ENCODE results near the gene NRP2.

DNA sequence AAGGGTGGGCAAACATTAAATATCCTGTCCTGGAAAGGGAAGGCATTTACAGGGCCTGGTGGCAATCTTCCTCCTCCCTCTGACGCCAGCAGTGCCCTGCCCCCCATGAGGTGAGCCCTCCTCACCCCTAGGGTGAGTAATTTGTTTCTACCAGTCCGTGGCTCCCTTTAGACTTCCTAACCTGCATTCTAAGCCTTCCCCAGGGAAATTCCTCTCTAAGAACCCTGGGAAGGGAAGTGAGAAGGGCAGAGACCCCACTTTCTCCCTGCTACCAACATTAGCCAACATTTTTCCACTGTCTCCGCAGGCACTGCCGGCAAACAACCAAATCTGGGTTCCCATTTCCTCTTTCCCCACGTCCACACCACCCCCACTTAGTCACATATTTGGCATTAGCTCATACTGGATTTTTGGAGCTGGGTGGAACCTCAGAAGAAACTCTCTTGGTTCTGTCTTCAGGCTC lies 69.3 kb downstream of the NRP2 start:
- TF ChIP-seq, protein P1, sequence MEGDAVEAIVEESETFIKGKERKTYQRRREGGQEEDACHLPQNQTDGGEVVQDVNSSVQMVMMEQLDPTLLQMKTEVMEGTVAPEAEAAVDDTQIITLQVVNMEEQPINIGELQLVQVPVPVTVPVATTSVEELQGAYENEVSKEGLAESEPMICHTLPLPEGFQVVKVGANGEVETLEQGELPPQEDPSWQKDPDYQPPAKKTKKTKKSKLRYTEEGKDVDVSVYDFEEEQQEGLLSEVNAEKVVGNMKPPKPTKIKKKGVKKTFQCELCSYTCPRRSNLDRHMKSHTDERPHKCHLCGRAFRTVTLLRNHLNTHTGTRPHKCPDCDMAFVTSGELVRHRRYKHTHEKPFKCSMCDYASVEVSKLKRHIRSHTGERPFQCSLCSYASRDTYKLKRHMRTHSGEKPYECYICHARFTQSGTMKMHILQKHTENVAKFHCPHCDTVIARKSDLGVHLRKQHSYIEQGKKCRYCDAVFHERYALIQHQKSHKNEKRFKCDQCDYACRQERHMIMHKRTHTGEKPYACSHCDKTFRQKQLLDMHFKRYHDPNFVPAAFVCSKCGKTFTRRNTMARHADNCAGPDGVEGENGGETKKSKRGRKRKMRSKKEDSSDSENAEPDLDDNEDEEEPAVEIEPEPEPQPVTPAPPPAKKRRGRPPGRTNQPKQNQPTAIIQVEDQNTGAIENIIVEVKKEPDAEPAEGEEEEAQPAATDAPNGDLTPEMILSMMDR (IDR thresholded peaks at IDR 0.05) = no peak
- no peak for TF ChIP-seq EZH2 (IDR thresholded peaks at IDR 0.05)
